GM18517 (cell line): ENCODE measurements around the gene COL2A1.

Experiments used
- ATAC-seq: cut with Tn5 transposase; IDR thresholded peaks from one replicate; pipeline ENCODE4 v1.9.1; 2021; ENCODE audit warnings: mild to moderate bottlenecking, moderate library complexity; ENCODE audit not compliant: unreplicated experiment

Gene COL2A1

GRCh38 chr12:48015954-48016353 lies 11.7 kb upstream of the COL2A1 start:
- ATAC-seq = no peak

- no peak for ATAC-seq
Measured at GRCh38 chr12:48015129-48015528, 10.9 kb upstream of the COL2A1 start.

DNA sequence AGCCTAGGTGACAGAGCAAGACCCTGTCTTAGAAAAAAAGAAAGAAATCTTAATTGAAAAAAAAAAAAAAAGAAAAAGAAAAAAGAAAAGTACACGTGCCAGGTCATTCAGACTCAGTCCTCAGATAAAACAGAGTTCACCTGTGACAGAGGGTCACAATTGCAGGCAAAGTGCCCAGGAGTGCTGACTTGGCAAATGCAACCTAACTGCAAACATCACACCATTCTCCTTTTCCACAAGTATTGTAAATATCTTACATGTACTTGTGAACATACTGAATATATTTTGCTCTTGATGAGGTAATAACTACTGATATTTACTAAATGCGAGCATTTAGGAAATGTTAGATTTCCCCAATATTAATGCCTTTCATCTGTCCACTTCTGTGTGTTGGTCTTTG lies 9.0 kb upstream of the COL2A1 start:
- ATAC-seq = no peak

DNA sequence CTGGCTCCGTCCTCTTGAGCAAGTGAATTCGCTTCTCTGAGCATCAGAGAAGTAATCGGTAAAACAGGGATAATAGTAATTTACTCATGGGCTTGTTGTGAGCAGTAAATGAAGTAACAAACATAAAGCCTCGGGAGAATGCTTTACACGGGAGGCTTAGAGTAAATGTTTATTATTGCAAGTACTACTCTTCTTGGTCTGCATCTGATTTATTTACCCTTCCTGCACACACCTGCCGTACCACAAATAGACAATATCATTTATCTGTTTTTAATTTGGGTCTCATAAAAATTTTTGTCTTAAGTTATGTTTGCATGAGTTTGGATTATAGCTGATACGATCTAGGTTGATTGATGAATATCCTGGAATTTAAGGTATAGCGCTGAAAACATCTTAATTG lies 7.8 kb upstream of the COL2A1 start:
- no peak for ATAC-seq

- no peak for ATAC-seq
Measured at GRCh38 chr12:48010366-48010970, 6.2 kb upstream of the COL2A1 start.

GRCh38 chr12:48009471-48009870 lies 5.2 kb upstream of the COL2A1 start:
- no peak for ATAC-seq

DNA sequence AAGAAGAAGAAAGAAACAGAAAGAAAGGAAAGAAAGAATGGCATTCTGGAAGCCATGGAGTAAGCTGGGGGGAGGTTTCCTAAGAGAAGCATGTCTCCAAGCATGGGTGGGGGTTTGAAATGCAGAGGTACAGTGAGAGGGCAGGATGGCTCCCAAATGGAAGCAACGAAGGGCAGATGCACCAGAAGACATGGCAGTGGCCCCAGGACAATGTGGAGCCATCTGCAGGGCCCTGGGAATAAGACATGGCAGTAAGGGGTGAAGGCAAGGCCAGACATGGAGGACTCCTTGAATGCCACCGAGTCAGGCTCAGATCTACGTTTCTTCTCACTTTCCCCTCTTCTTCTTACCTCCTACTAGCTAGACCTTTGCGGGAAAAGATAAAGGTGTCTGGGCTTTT lies 4.7 kb upstream of the COL2A1 start:
- ATAC-seq = no peak

GRCh38 chr12:48008349-48008748 lies 4.1 kb upstream of the COL2A1 start:
- no peak for ATAC-seq

GRCh38 chr12:48007206-48007605 lies 2.9 kb upstream of the COL2A1 start:
- ATAC-seq = no peak

DNA sequence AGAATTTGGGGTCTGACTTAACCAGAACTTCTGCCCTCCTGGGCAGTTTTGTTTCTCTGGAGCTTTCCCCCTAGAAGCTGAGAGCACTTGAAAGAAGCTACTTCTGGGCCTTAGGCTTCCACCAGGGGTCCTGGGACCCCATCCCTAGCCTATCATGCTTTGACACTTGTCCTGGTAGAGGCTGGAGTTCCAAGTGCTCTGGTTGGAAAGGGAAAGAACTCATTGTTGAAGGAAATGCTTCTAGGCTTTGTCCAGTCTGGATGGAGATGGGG lies 1.4 kb upstream of the COL2A1 start:
- ATAC-seq = no peak

- ATAC-seq = no peak
Measured at GRCh38 chr12:48005001-48005749, 899 bp upstream of the COL2A1 start.

GRCh38 chr12:48003226-48004052 lies 837 bp downstream of the COL2A1 start:
- ATAC-seq = no peak

GRCh38 chr12:48002773-48003218 lies 1.5 kb downstream of the COL2A1 start:
- no peak for ATAC-seq

DNA sequence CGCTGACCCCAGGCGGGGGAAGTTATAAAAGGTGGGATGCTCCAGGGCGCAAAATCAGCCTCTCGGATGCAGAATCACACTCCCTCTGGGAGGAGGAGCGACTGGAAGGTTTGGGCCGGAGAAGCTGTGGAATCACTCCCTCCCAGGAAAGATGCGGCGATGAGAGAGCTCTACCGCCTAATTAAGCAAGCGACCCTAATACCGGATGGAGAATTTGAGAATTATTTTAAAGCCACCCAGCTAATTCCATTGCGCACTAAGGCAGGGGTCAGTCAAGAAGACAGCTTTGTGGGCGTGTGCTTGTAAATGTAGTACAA lies 1.9 kb downstream of the COL2A1 start:
- no peak for ATAC-seq

DNA sequence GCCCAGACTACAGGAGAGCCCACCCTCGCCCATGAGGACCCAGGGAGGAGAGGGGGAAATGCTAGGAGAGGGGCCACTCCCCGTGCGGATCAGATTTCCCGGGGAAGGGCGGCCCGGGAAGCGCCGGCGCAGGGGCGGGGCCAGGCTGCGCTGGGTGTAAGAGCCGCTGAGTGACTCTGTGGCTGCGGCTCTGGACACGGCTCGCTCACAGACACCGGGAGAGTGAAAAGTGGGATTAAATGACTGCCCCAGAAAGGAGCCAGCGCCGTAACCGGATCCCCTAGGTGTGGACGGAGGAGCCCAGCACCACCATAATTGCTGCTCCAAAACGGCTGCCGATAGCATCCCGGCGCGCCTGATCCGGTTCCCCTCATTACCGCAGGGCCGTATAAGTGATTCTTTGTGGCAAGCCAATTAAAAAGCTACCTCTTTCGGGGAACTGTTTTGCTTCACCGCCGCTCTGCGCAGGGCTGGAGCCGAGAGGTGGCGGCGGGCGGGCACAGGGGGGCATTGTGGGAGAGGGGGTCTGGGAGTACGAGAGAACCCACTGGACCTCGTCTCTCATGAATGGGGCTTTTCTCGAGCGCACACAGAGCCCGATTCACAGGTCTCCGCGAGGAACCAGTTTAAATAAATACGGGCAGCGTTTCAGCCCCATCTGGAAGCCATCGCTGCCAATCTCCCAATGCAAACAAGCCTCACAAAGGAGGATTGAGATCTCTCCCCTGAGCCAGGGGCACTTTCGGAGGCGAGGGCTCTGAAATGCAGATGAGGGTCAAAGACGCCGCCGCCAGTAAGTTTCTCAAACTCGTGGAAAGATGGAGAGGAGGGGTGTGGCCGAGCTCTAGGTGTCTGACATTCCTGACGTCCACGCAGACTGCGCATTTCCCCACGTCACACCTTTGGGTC lies 2.5 kb downstream of the COL2A1 start:
- ATAC-seq = no peak

DNA sequence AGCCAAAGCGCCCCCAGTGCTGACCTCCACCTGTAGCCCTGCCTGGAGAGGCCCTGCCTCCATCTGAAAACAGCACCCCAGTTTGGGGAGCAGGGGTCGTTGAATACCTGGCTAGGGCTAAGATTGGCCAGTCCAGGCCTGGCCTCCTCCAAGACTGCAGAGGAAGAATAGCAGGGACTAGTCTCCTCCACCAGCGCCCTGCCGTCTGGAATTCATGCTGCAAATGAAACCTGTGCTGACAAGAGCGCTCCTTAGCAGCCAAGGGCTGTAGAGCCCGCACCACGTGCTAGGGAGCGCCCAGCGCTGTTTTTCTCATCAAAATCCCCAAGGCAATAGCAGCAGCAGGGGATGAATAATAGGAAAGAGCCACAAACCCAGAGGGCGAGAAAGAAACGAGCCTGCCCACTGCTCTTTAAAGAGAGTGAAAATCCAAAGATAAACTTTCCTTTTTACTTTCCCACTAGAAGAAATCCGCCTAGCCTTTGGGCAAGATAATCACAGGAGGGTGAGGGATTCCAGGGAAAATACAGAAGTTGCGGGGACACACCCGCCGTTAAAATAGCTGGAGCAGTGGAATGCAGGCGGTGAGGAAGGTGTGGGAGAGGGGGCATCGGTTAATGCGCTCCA lies 3.3 kb downstream of the COL2A1 start:
- ATAC-seq = no peak

GRCh38 chr12:47999816-48000215 lies 4.5 kb downstream of the COL2A1 start:
- no peak for ATAC-seq

GRCh38 chr12:47997321-47997720 lies 7.0 kb downstream of the COL2A1 start:
- no peak for ATAC-seq

- ATAC-seq = no peak
Measured at GRCh38 chr12:47995981-47996401, 8.3 kb downstream of the COL2A1 start.

DNA sequence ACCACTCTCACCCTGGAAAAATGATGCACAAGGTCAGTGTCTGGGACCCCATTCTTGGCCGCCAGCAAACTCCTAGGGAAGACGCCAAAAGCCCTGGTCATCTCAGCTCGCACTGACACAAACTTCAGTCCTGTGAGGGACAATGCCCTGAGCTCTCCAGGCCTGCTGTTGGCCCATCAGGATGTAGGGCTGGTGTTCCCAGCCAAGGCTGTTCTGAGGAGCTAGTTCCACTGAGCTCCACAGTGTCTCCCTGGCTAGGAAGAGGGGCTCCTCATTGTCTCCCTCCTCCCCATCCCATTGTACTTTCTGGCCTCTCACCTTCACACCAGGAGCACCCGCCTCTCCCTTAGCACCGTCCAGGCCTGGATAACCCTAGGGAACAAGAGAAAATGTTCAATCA lies 10.8 kb downstream of the COL2A1 start:
- ATAC-seq = no peak

DNA sequence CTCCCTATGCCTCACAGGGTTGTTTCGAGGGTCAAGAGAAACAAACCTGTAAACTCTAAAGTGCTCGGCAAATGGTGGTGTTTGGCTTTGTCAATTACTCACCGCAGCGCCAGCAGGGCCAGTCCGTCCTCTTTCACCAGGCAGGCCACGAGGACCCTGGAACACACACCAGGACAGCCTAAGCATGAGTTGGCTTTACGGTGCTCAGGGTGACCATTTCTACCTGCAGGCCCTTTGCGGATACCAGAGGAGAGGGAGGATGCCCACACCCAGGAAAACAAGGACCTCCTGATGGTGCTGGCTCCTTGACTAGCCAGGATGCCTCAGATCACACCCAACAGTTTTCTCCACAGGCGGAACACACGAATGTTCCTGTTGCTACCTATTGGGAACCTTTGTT lies 11.5 kb downstream of the COL2A1 start:
- ATAC-seq = no peak
